ENCODE data around the gene CBX1. TPM values are rescaled to one million over a fixed set of nuclear protein-coding genes. Genes with fewer than 3 reads are reported as not detected.
A peak's percentile ranks its signal among the peaks of the same experiment; 100 is the strongest.

The CBX1 gene
- total RNA-seq, 2 donors from 2014 or later = 18.3 to 22.1 TPM

DNA sequence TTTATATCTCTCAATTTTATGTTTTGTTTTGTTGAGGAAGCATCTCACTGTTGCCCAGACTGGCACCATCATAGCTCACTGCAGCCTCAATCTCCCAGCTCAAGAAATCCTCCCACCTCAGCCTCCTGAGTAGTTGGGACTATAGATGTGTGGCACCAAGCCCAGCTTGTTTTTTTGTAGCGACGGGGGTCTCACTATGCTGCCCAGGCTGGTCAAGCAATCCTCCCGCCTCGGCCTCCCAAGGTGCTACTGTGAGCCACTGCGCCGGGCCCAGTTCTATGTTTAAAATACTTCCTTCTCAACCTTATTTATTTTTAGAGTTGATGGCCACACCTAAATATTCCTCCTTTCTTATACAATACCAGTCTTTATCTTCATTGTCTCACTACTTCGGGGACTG lies 55.0 kb downstream of the CBX1 start:
- no peak for DNase-seq (ENCODE audit: low spot score)
- Histone ChIP-seq H3K9me3 (no peaks in the 10 kb centered on the region), H3K27me3 (no peaks in the 10 kb centered on the region), H3K4me1 (peaks cover 0 to 40% of the 10 kb centered on the region in 2 donors), H3K27ac (peak overlapping the region; percentile 3 to 99), H3K4me3 (no peak overlapping the region), H3K36me3 (peaks cover 2% of the 10 kb centered on the region)
- TF ChIP-seq, protein P1, sequence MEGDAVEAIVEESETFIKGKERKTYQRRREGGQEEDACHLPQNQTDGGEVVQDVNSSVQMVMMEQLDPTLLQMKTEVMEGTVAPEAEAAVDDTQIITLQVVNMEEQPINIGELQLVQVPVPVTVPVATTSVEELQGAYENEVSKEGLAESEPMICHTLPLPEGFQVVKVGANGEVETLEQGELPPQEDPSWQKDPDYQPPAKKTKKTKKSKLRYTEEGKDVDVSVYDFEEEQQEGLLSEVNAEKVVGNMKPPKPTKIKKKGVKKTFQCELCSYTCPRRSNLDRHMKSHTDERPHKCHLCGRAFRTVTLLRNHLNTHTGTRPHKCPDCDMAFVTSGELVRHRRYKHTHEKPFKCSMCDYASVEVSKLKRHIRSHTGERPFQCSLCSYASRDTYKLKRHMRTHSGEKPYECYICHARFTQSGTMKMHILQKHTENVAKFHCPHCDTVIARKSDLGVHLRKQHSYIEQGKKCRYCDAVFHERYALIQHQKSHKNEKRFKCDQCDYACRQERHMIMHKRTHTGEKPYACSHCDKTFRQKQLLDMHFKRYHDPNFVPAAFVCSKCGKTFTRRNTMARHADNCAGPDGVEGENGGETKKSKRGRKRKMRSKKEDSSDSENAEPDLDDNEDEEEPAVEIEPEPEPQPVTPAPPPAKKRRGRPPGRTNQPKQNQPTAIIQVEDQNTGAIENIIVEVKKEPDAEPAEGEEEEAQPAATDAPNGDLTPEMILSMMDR (IDR thresholded peaks at IDR 0.05) = no peak

DNA sequence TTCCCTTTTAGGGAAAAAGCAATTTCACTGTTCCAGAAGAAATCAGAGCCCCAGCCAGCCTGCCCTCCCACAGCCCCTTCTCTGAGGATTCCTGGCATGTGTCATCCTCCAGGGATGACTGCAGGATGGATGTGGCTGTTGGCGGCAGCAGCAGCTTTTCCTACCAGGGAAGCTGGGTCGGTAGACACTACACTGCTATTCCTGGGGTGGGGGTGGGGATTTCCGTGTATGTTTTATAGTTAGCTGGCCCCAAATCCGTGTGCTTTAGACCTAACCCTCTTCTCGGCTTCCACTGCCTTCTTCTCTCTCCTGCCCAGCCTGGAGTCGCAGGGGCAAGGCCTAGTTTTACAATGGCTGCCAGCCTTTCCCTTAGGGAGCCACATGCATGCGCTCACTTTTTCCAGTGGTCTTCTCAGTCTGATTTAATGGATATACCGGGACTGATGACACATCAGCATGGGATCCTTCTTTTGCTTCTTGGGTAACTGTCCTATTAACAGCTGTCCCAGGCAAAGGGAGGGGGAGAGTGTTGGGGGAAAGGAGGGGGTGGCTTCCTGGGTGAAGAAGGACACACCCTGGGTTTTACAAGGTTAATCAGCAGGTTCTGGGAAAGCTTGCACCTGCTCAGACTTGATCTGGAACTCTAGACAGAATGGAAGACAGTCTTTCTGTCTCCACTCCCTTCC lies 55.8 kb downstream of the CBX1 start:
- Histone ChIP-seq H3K9me3 (no peaks in the 10 kb centered on the region), H3K4me1 (peaks cover 0 to 32% of the 10 kb centered on the region in 2 donors), H3K27ac (peak overlapping the region; percentile 3 to 26), H3K36me3 (no peaks in the 10 kb centered on the region), H3K27me3 (no peaks in the 10 kb centered on the region), H3K4me3 (no peak overlapping the region)
- TF ChIP-seq, protein P1 (IDR thresholded peaks at IDR 0.05) = no peak
- DNase-seq (ENCODE audit: low spot score) = no peak

DNA sequence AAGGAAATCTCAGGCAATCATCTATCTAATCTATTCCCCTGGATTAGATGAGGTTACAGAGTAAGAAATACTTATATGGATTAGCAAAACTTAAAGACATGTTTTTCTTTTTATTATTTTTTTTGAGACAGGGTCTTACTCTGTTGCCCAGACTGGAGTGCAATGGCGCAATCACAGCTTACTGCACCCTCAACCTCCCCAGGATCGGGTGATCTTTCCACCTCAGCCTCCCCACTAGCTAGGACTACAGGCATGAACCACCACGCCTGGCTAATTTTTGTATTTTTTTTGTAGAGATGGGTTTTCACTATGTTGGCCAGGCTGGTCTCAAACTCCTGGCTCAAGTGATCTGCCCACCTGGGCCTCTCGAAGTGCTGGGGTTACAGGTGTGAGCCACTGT lies 56.4 kb downstream of the CBX1 start:
- no peak for DNase-seq (ENCODE audit: low spot score)
- Histone ChIP-seq H3K36me3 (no peaks in the 10 kb centered on the region), H3K4me1 (peaks cover 0 to 25% of the 10 kb centered on the region in 2 donors), H3K9me3 (no peaks in the 10 kb centered on the region), H3K27ac (peak overlapping the region in 1 of 2 donors; percentile 15), H3K27me3 (no peaks in the 10 kb centered on the region), H3K4me3 (no peak overlapping the region)
- TF ChIP-seq, protein P1 (IDR thresholded peaks at IDR 0.05) = no peak

DNA sequence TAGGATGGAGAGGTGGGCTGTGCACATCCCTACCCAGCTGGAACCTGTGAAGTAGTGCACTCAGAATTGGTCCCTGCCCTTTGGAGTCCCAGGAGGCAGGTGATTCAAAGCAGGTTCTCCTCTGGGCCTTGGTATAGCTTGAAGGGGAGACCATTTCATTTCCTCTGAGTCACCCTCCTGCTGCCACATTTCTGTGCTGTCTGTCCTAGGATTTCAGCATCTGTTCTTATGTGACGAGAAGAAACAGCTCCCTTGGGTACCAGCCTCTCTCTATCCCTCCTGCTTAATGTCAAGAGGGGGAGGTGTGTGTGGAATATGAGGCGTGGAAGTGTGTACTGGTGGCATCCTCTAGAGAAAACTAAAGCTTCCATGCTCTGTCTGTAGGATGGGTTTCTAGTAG lies 58.1 kb downstream of the CBX1 start:
- TF ChIP-seq, protein P1 (IDR thresholded peaks at IDR 0.05) = no peak
- no peak for DNase-seq (ENCODE audit: low spot score)
- H3K36me3 ChIP-seq = no peaks in the 10 kb centered on the region
- H3K9me3 ChIP-seq = no peaks in the 10 kb centered on the region
- no peak overlapping the region for H3K27ac ChIP-seq
- no peaks in the 10 kb centered on the region for H3K27me3 ChIP-seq
- no peak overlapping the region for H3K4me3 ChIP-seq
- peaks cover 0 to 23% of the 10 kb centered on the region in 2 donors for H3K4me1 ChIP-seq

DNA sequence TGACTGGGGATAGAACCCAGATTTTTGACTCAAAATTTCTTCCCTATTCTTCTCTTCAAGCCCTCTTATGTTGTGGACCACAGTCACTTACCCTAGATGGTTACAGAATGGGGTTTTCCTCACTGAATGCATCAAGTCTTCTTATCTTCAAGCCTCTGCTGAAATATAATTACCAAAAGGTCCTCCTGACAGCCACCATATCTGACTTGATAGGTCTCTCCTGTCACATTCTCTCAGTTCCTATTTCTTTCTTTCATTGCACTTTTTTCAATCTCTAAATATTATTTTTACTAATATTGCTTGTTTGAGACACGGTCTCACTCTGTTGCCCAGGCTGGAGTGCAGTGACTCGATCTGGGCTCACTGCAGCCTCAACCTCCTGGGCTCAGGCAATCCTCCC lies 62.6 kb downstream of the CBX1 start:
- H3K27ac ChIP-seq = no peak overlapping the region
- TF ChIP-seq, protein P1 (IDR thresholded peaks at IDR 0.05) = no peak
- H3K9me3 ChIP-seq = no peaks in the 10 kb centered on the region
- H3K4me3 ChIP-seq = no peak overlapping the region
- no peaks in the 10 kb centered on the region for H3K36me3 ChIP-seq
- no peaks in the 10 kb centered on the region for H3K27me3 ChIP-seq
- peaks cover 2 to 12% of the 10 kb centered on the region in 2 donors for H3K4me1 ChIP-seq
- DNase-seq (ENCODE audit: low spot score) = no peak

Measured in right atrium auricular region (tissue), 2 donors.